ENCODE measurements around the gene BCL3.
"Not testable (repeated sequence)": the region's sequence is repeated elsewhere in the genome, so short reads cannot be mapped to it uniquely, and the experiment has no call there.

The BCL3 gene

DNA sequence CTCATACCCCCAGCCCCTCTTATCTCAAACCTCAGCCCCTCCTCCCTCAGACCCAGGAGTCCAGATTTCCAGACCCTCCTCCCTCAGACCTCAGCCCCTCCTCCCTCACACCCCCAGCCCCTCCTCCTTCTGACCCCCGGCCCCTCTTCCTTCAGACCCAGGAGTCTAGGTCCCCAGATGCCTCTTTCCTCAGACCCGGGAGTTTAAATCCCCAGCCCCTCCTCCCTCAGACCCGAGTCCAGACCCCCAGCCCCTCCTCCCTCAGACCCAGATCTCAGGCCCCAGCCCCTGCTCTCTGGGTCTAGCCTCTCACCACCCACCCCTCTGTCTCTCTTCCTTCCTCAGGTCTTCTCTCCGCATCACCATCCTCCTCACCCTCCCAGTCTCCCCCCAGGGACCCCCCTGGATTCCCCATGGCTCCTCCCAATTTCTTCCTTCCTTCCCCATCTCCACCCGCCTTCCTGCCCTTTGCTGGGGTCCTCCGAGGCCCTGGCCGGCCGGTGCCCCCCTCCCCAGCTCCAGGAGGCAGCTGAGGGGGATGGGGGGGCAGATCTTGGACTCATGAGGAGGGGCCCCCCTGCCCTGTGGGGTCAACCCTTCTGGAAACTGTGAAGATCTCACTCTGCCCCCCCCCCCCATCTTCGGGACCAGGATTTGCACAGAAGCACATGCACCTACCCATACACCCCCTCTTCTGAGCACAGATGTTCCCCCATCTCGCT is 10.7 kb downstream of the BCL3 start:
- DNase-seq (ENCODE audit: low spot score): no peak

DNA sequence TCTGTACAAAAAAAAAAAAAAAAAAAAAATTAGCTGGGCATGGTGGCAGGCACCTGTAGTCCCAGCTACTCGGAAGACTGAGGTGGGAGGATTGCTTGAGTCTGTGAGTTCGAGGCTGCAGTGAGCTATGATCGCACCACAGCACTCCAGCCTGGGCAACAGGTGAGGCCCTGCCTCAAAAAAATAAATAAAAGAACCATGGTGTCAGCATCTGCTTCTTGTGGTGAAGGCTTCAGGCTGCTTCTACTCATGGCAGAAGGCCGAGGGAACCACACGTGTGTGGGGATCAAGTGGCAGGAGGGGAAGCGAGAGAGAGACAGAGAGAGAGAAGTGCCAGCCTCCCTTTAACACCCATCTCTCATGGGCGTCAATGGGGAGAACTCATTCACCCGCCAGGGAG is 13.5 kb downstream of the BCL3 start:
- DNase-seq (ENCODE audit: low spot score): no peak

GRCh38 chr19:44765033-44765948 is 16.8 kb downstream of the BCL3 start:
- no peak for DNase-seq (ENCODE audit: low spot score)

DNA sequence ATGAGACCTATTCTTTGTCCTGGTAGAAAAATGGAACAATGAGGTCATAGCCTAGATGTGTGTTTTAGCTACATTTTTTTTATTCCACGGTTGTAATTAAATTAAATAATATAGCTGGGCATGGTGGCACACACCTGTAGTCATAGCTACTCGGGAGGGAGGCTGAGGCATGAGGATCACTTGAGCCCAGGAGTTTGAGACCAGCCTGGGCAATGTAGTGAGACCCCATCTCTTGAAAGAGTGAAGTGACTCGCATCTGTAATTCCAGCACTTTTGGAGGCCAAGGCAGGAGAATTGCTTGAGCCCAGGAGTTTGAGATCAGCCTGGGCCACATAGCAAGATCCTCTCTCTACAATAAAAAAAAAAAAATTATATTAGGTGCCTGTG is 17.4 kb downstream of the BCL3 start:
- no peak for DNase-seq (ENCODE audit: low spot score)

DNA sequence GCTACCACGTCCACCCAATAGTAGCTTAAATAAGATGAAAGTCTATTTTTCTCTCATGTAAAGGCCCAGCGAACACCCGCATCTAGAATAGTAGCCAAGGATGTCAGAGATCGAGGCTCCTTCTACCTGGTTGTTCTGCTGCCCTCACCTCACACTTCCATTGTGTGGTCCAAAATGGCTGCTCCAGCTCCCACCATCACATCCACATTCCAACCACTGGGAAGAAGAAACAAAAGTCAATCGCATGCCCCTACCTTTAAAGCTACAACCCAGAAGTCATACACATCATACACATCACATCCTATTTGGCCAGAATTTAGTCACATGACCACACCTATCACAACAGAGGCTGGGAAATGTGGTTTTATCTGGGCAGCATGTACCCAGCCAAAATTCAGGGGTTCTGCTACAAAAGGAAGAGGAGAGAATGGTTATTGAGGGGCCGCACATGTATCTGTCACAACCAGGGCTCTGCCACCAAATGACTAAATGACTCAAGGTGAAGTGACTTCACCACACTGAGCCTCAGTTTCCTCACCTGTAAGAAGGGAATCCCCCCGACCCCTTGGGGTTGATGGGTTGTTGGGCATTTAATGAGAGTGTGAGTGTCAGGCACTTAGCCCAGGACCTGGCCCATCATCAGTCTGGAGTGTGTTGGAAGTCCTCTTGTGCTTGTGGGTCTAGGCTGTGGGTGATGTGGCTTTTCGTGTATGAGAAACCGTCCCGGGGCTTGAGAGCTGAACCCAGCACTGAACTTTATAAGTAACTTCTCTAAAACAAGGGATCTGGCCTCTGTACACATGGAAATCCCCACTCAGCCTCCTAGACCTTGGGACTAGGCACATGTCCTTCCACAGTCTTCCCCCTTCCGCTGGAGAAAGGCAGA is 19.0 kb downstream of the BCL3 start:
- no peak for DNase-seq (ENCODE audit: low spot score)

- DNase-seq (ENCODE audit: low spot score): peak; percentile 95
Observed at GRCh38 chr19:44770550-44771257, 22.2 kb downstream of the BCL3 start.

DNA sequence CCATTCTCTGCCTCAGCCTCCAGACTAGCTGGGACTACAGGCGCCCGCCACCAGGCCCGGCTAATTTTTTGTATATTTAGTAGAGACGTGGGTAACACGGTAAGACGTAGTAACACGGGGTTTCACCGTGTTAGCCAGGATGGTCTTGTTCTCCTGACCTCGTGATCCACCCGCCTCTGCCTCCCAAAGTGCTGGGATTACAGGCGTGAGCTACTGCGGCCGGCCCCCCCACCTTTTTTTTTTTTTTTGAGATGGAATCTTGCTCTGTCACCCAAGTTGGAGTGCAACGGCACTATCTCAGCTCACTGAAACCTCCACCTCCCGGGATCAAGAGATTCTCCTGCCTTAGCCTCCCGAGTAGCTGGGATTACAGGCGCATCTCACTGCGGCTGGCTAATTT is 23.6 kb downstream of the BCL3 start:
- DNase-seq (ENCODE audit: low spot score): not testable (repeated sequence)

GRCh38 chr19:44772959-44773358 is 24.5 kb downstream of the BCL3 start:
- no peak for DNase-seq (ENCODE audit: low spot score)

DNA sequence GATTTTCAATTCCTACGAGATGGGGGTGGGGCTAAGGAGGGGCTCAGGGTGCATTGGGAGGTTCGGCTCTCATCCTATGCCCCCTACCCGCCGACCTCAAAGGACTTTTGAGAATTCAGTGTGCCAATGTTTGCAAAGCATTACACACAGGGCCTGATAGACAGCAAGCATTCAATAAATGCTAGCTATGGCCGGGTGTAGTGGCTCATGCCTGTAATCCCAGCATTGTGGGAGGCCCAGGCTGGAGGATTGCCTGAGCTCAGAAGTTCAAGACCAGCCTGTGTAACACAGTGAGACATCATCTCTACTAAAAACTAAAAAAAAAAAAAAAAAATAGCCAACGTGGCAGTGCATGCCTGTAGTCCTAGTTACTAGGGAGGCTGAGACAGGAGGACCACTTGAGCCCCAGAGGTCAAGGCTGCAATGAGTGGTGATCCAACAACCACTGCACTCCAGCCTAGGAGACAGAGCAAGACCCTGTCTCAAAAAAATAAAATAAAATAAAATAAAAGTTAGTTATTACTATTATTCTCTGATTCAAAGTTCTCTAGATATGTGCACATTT is 27.2 kb downstream of the BCL3 start:
- DNase-seq (ENCODE audit: low spot score): no peak

DNA sequence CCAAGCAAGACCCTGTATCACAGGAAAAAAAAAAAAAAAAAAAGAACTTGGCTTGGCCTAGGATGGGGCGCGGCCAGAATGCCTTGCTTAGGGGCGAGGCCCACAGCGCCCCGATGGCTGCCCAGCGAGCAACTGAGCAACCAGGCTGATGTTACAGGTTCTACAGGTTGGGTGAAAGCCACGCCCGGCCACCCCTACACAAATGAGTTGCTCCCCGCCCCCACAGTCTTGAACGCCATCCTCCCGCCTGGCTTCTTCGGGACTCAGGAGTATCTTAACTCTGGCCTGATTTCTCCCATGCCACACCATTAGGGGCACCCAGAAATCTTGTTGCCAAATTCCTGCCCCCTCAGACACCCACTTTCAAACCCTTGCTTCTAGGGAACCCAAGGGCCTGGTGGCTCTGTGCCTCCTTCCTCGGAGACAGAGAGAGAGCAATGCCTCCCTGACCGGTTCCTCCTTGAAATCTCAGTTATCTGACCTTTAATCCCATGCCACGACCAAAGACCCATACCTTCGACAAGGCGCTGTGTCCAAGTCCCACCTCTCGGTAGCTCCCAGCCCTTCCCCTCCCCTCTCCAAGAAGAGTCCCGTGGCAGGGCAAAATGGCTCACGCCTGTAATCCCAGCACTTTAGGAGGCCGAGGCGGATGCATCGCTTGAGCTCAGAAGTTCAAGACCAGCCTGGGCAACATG is 28.0 kb downstream of the BCL3 start:
- no peak for DNase-seq (ENCODE audit: low spot score)

DNA sequence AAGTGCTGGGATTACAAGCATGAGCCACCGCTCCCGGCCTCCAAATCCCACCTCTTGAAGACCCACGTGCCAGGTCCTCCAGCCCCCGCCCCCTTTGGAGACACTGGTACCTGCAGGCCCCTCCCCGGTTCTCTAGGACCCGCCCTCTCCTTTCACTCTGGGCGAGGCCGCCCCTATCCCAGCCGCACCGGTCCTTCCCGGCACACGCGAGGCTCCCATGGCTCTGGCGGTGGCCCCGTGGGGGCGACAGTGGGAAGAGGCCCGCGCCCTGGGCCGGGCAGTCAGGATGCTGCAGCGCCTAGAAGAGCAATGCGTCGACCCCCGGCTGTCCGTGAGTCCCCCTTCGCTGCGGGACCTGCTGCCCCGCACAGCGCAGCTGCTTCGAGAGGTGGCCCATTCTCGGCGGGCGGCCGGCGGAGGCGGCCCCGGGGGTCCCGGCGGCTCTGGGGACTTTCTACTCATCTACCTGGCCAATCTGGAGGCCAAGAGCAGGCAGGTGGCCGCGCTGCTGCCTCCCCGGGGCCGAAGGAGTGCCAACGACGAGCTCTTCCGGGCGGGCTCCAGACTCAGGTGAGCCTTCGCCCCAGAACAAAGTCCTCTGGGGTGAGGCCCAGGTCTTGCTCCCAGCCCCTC is 29.3 kb downstream of the BCL3 start, which contains the start of gene CBLC:
Gene CBLC, plus strand, starts transcription at position 176 of the 633 bp plus-strand sequence. Its CDS starts 42 bp downstream, at position 218.
- DNase-seq (ENCODE audit: low spot score): no peak

GRCh38 chr19:44779150-44779549 is 30.6 kb downstream of the BCL3 start:
- no peak for DNase-seq (ENCODE audit: low spot score)

DNA sequence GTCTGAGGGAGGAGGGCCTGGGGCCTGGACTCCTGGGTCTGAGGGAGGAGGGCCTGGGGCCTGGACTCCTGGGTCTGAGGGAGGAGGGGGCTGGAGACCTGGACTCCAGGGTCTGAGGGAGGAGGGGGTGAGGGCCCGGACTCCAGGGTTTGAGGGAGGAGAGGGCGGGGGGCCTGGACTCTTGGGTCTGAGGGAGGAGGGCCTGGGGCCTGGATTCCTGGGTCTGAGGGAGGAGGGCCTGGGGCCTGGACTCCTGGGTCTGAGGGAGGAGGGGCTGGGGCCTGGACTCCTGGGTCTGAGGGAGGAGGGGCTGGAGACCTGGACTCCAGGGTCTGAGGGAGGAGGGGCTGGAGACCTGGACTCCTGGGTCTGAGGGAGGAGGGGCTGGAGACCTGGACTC is 33.2 kb downstream of the BCL3 start:
- not testable (repeated sequence) for DNase-seq (ENCODE audit: low spot score)

DNA sequence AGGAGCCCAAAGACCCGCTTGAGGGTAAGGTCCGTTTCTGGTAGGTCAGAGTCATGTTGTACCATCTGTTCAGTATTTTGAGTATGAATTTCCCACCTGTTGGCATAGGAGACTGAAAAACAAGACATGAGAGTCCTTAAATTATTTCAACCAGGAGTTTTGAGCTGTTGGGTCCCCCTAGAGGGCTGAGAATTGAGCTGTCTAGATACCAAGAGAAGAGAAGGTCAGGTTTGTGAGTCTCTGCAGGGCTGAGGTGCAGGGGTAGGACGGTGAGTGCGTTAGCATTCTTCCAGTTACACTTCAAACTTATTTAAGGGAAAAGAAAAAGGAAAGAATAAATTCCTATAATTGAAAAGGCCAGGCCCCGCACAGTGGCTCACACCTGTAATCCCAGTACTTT is 34.2 kb downstream of the BCL3 start:
- no peak for DNase-seq (ENCODE audit: low spot score)

GRCh38 chr19:44783545-44783944 is 35.0 kb downstream of the BCL3 start:
- no peak for DNase-seq (ENCODE audit: low spot score)

DNA sequence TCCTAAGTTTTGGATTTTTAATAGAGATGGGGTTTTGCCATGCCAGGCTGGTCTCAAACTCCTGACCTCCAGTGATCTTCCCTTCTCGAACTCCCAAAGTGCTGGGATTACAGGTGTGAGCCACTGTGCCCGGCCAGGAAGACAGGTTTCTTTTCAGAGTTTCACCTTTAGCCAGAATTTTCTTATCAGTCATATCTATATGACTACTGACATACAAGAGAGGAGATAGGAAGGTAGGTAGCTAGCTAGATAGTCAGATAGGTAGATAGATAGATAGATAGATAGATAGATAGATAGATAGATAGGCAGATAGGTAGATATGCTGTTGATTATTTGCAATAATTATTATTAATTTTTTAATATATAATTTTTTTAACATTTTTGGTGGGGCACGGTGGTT is 36.8 kb downstream of the BCL3 start:
- no peak for DNase-seq (ENCODE audit: low spot score)

- DNase-seq (ENCODE audit: low spot score): no peak
Observed at GRCh38 chr19:44785993-44786392, 37.5 kb downstream of the BCL3 start.

GRCh38 chr19:44788971-44789370 is 40.5 kb downstream of the BCL3 start:
- DNase-seq (ENCODE audit: low spot score): no peak

GRCh38 chr19:44789943-44790483 is 41.5 kb downstream of the BCL3 start:
- DNase-seq (ENCODE audit: low spot score): no peak

DNA sequence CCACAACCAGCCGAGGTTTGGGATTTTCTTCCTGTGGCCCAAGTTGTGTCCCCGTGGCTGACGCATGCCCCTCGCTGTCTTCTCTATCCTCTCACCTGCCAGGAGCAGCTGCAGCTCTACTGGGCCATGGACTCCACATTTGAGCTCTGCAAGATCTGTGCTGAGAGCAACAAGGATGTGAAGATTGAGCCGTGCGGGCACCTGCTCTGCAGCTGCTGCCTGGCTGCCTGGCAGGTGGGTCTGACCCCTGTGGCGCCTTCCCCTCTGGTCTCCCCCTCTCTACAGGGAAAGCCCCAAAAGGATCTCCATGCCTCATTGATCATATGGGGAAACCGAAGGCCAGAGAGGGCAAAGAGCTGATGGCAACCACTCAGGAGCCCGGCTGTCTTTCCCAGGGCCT is 43.8 kb downstream of the BCL3 start:
- no peak for DNase-seq (ENCODE audit: low spot score)
